Measurements from ENCODE around the gene BICRAL.
"Not testable (repeated sequence)": the region's sequence is repeated elsewhere in the genome, so short reads cannot be mapped to it uniquely, and the experiment has no call there.

The BICRAL gene

DNA sequence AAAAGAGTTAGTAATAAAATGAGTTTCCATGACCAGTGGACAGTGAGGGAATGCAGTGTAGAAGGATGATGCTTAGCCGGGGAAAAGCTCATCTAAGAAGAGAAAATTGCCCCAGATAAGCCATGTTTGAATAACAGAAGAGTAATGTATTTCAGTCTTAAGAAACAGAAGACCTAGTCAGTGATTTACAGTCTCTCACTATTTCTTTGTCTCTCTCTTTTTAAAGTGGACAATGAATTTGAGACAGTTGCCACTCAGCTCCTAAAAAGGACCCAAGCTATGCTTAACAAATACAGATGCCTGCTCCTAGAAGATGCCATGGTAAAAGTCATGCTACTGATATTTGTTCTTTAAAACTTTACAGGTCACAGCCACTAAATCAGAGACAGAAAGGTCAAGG is 78.2 kb downstream of the BICRAL start:
- no peak for DNase-seq

DNA sequence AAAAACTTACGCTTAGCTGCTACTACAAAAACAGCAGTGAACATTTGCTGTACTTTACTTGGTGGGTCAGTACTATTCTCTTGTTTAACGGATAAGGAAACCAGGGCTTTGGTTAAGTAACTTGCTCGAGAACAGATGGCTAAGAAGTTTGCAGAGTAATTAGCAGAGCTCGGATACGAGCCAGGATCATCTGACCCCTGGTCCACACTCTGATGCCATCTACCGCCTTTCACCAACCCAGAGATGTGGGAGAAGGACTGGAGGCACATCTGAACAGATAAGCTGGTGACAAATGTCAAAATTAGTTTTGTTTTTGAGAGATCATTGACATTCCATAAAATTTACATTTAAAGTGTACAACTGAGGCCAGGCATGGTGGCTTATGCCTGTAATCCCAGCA is 78.6 kb downstream of the BICRAL start:
- no peak for DNase-seq

DNA sequence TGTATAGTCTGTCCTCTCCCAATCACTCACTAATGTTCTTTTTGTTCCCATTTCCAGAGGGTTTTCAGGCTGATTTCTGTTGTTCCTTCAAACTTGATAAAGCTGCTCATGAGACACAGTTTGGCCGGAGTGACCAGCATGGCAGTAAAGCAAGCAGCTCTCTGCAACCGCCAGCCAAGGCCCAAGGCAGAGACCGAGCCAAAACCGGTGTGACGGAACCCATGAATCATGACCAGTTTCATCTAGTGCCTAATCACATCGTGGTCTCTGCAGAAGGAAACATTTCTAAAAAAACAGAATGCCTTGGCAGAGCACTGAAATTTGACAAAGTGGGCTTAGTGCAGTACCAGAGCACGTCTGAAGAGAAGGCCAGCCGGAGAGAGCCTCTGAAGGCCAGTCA is 82.8 kb downstream of the BICRAL start:
- no peak for DNase-seq

DNA sequence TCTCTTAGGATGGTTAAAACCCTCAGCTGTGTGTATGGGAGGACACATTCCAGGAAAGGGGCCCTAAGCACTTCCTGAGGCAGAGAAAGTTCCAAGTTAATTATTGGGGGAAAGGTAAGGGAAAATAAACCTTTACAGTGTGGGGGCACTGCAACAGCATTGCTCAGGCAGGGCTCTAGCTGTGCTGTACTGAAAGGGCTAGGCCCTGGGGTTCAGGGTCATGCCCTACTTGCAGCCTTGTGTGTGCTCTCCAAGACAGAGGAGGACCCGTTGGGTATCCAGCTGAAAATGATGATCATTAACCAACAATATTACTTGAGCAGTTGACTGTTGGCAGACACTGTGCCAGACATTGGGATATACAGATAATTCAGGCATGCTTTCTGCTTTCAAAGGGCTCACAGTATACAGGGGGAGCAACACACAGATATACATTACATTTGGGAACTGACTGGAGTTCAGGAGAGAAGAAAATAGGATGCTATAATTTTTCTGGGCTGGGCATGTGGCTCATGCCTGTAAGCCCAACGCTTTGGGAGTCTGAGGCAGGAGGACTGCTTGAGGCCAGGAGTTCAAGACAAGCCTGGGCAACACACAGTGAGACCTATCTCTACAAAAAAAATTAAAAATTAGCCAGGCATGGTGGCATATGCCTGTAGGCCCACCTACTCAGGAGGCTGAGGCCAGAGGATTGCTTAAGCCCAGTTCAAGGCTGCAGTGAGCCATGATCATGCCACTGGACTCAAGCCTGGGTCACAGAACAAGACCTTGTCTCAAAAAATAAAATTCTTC is 88.5 kb downstream of the BICRAL start:
- DNase-seq: no peak

DNA sequence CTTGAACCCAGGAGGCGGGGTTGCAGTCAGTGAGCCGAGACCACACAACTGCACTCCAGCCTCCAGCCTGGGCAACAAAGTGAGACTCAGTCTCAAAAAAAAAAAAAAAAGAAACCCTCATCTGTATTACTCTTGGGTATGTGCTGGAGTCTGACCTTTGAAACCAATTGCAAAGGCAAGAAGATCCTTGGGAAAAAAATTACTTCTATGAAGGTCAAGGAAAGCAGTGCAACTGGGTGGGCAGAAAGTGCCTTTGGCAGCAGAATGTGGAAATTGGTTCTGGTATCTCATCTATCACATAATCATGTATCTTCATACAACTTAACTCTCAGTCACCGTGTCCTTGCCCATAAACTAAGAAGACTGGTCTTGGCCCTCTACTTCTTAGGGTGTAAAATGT is 89.9 kb downstream of the BICRAL start:
- no peak for DNase-seq

DNA sequence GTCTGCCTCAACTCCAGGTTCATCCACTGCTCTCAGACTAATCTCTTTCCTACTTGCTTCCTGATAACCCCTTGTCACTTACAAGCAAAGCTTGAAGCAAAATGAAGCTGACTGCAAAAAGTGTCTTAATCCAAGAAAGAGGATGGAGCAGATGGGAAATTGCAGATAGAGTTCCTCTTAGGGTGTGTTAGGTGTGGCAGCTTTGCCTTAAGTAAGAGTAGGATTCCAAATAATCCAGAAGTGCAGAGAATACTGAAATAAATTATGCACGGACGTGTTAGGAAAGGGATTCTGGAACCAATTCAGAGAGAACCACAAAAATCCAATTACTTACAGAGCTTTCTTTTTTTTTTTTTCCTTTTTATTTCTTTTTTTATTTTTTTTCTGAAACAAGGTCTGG is 91.5 kb downstream of the BICRAL start:
- no peak for DNase-seq

DNA sequence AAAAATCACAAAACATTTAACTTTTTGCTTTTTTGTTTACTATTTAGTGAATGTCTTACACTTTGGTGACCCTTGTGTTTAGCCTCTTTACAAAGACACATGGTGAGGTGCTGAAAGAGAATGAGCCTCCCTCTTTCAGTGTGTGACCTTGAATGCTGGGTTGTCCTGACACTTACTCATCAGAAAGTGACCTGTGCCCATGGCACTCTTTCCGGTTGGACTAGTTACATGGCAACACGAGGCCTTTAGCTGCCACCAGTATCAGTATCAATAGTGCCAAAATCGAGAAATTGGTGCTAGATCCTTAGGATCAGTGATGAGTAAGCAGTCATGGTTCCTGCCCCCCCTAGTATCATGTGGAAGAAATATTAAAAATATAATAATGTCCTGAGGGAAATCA is 95.8 kb downstream of the BICRAL start:
- DNase-seq: no peak

DNA sequence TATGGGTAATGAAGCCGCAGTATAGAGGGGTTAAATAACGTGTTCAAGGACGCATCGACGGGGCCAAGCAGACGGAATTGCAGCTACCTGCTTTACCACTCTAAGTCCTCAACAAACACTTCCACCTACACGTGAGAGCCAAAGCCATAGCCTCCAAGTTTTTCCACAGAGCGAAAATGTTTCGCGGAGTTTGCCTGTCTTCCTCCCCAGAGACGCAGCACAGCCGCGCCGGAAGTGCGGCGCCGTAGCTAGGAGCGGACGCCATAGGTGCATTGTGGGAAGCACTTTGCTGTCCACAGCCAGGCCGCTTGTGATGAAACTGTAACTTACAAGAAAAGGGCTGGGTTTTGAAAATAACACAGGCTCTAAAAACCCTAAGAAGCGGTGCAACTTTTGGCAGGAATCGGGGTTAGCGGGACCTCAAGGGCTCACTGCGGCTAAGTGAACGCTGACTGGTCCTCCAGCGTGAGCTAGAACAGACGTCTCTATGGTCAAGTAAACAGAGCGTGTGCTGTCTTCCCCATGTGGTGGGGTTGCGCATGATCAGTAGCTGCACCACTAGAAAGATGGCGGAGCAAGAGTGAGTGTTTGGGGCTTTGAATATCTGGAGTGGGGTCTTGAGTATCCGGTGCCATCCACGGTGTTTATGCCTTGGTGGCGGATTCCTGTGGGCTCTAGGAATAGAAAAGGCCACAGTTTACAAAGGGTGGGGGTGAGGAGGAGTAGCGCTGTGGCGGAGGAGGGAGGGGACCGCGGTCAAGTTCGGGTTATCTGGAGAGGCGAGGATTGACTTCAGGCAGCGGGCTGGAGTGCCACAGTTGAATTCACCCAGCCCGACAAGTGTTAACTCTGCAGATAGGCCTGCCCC is 97.8 kb downstream of the BICRAL start, which contains the start of gene RPL7L1:
Gene RPL7L1, plus strand, starts transcription at position 245 of the 868 bp plus-strand sequence. Its CDS starts 295 bp downstream, at position 540.
- peak; percentile 91 for DNase-seq

DNA sequence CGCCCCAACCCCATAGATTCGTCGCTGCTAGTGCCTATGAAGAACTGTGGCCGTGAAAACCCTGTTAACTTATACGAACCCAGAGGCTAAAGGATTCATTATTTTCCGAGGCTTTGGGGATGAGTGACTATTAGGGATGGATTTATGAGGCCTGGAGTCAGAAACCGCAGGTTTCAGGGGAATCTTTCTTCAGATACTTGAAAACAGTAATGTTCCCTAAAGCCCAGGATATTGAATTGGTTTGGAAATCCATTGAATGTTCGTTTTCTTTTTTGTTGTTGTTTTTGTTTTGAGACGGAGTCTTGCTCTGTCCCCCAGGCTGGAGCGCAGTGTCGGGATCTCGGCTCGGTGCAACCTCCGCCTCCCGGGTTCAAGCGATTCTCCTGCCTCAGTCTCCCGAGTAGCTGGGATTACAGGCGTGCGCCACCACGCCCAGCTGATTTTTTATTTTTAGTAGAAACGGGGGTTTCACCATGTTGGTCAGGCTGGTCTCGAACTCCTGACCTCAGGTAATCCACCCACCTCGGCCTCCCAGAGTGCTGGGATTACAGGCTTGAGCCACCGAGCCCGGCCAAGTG is 98.5 kb downstream of the BICRAL start:
- not testable (repeated sequence) for DNase-seq

DNA sequence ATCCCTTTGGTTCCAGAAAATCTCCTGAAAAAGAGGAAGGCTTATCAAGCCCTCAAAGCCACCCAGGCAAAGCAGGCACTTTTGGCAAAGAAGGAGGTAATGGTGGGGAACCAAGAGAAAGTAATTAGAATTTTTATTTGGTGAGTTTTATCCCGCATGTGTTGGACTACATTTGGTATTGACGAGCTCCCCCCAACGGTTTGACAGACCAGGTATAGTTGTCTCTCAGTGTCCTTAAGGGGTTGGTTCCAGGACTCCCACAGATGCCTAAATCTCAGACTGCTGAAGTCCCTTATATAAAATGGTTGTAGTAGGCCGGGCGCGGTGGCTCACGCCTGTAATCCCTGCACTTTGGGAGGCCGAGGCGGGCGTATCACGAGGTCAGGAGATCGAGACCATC is 99.0 kb downstream of the BICRAL start:
- peak; percentile 12 for DNase-seq

DNA sequence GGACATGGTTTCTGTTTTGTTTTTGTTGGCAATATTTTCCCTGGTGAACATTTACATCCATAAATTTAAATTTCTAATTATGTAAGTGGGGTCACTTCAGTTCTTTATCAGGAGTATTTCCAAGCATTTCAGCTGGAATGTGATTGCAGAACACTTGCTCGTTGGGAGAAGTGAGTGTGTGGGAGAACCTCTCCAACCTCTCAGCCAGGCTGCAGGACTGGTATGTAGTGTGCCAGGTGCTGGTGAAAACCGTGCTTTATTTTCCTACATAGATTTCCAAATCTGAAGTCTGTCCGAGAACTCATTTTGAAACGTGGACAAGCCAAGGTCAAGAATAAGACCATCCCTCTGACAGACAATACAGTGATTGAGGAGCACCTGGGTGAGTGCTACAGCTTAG is 103.8 kb downstream of the BICRAL start:
- no peak for DNase-seq

DNA sequence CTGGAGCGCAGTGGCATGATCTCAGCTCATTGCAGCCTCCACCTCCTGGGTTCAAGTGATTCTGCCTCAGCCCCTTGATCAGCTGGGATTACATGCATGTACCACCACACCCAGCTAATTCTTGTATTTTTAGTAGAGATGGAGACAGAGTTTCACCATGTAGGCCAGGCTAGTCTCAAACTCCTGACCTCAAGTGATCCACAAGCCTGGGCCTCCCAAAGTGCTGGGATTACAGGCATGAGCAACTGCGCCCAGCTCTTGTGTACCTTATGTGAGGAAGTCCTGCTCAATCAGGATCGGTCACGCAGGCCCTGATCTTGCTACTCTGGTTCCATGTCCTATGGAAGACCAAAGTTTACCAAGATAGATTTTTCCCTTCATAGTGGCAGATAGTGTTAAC is 106.3 kb downstream of the BICRAL start:
- not testable (repeated sequence) for DNase-seq

DNA sequence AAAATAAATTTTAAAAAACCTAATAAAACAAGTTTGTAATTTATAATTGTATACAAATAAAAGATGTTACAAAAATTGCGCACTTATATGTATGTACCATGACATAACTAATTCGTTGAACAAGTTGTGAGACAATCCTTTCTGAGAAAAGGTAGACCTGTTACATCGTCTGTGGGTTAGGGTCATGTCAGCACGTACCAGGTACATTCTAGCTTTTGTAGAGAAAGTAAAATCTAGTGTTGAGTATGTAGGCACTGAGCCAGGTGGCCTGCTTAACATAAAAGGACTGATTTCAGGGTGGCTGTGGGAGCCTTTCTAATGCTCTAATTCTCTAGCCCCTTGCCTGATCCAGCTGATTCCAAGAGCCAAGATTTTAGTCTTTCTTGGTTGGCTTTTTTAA is 108.0 kb downstream of the BICRAL start:
- DNase-seq: peak; percentile 15

DNA sequence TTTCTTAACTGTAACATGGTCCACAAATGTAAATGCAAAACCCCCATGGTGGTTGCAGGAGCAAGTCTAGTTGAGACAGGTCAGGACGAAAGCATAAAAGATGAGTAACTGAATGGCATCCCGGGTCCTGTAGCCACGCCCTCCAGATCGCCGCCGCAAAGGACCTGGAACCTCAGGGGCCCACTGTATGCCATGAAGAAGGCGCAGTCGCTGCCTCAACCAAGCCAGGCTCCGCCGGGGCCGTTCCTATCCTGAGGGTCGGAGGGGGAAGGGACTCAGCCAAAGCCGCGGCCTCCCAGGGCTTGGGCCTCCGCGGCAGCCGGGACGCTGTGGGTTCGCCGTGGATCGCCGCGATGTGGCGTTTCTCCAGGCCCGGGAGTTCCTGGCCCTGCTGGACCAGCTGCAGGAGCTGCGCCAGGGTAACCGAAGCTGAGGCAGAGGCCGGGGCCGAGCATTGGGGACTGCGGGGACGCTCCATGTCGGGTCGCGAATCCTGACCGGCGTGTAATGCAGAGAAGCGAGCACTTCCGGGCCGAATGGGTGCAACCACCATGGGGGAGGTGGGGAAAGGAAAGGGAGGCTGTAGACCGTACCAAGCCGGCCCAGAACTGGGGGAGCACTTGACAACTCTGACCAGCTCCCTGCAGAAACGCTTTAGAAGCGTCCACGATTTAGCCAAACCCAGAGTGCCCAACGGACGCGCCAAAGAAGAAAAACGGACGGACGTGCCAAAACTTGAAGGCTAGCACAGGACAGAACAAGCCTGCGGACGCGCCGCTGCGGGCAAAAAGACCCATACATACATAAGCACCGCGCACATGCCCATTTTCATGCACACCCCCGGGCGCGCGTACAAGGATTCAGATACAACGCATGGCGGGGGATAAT is 108.7 kb downstream of the BICRAL start:
- peak; percentile 92 for DNase-seq

DNA sequence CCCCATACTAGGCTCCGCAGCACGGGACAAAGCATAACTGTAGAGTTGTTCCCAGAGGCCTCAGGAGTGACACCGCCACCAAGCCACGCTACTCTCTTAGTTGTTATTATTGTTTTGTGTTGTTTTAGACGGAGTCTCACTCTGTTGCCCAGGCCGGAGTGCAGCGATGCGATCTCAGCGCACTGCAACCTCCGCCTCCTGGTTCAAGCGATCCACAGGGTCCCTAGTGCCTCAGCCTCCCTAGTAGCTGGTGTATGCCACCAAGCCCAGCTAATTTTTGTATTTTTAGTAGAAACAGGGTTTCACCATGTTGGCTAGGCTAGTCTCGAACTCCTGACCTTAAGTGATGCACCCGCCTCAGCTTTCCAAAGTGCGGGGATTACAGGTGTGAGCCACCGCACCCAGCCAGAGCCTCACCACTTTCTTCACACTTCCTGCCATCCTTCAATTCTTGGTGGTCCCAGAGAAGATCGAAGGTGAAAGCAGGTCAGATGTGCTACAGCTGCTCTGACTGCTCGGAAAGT is 109.4 kb downstream of the BICRAL start:
- no peak for DNase-seq

DNA sequence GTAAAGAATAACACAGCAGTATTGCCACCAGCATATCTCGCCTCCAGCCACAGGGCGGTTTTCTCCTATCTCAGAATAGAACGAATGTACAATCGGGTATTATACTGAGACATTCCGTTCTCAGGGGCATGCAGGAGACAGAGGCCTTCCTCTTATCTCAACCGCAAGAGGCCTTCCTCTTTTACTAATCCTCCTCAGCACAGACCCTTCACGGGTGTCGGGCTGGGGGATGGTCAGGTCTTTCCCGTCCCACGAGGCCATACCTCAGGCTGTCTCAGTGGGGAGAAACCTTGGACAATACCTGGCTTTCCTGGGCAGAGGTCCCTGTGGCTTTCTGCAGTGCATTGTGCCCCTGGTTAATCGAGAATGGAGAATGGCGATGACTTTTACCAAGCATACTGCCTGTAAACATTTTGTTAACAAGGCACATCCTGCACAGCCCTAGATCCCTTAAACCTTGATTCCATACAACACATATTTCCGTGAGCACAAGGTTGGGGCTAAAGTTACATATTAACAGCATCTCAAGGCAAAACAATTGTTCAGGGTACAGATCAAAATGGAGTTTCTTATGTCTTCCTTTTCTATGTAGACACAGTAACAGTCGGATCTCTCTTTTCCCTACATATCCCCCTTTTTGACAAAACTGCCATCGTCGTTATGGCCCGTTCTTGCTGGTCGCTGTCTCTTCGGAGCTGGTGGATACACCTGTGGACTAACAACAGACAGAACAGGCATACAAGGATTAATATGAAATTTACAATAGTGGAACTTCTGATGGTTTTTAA is 112.4 kb downstream of the BICRAL start:
- DNase-seq: not testable (repeated sequence)

DNA sequence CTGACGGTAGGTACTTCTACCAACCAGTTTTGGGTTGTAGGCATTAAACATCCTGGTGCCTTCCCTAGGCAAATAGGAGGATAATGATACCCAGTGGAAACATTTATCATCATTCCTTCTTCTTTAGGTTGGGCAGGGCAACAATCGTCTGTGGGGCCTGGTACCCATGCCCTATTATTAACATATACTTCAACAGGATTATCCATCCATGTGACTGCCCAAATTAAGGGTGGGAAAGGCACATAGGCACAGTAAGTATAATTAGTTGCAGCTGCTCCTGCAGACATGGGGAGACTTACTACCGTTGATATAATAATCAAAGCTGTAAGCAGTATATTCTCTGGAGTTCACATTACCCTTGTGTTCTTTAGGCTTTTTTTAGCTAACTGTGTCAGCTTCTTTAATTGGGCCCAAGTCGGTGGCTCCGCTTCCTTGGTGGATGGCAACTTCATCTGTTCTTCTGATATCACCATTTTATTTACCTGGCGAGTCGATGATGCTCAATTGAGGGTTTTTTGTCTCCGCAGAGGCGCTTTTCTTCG is 114.4 kb downstream of the BICRAL start:
- no peak for DNase-seq

DNA sequence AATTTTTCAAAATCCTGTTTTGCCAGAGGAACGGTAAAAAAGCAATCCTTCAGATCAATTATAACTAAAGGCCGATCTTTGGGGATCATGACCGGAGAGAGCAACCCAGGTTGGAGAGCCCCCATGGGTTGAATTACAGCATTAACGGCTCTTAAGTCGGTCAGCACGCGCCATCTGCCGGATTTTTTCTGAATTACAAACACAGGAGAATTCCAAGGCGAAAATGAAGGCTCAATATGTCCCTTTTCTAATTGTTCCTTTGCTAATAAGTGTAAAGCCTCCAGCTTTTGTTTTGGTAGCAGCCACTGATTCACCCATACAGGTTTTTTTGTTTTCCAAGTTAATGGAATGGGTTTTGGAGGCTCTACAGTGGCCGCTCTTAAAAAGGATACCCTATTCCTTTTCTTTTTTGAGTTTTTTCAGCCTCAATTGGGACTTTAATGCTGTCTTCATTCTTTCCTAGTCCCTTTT is 117.1 kb downstream of the BICRAL start:
- DNase-seq: peak; percentile 82

DNA sequence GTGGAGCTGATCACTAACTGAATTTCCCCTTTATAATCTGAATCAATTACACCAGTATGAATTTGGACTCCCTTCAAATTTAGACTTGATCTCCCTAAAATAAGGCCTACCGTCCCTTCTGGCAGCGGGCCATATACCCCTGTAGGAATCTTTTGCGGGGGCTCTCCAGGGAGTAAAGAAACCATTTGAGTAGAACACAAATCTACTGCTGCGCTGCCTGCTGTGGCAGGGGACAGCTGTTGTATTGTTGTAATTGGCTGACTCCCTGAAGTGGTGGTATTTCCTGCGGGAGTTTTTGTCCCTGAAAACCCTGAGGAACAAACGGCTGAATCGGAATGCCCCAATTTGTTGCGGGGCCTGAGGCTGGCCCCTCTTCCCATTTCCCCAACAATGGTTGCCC is 118.0 kb downstream of the BICRAL start:
- no peak for DNase-seq

DNA sequence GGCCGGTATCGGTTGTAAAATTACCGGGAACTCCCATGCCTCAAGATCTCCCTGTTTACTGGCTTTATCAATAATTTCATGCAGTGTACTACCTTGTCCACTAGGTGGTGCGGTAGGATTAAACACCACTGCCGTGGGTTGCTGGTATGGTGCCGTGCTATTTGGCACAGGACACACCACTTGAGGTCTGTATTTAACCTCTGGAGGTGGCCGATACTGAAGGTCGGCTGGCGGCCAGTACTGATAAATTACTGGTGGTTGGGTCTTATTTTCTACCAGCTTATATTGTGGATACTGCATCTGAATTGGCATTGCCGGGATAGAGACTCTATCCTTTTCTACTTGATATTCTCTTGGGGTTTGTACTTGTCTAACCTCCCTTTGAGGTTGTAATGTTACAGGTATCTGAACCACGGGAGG is 119.7 kb downstream of the BICRAL start:
- DNase-seq: peak; percentile 86

Measured in CD4-positive, alpha-beta T cell treated with Interleukin-21 for 1 hour (primary cell).